GM23248 (cell line): Measurements from ENCODE around the gene BRPF3.

Source experiments
- EZH2 ChIP-seq: fragments of 200-600 bp; sonication (generic); IDR thresholded peaks from 2 replicates; pipeline ENCODE4 v1.6.1; 2018; ENCODE audit warnings: antibody characterized with exemption, mild to moderate bottlenecking; ENCODE audit not compliant: insufficient read depth, poor library complexity, severe bottlenecking
- EZH2phosphoT487 ChIP-seq: fragments of 200-600 bp; sonication (generic); IDR thresholded peaks from 2 replicates; pipeline ENCODE4 v1.6.1; 2018; ENCODE audit warnings: antibody characterized with exemption, moderate library complexity, mild to moderate bottlenecking, low read depth; ENCODE audit not compliant: insufficient read depth

- TF ChIP-seq EZH2phosphoT487 (no peak), EZH2 (no peak)
Observed at GRCh38 chr6:36200154-36200891, 3.8 kb downstream of the BRPF3 start.
